ENCODE results near the gene KCNK4.

The KCNK4 gene

GRCh38 chr11:64254326-64254725 is 36.8 kb upstream of the KCNK4 start:
- DNase-seq = no peak

- no peak for DNase-seq
These were observed 35.7 kb upstream of the KCNK4 start for GRCh38 chr11:64255135-64256128.

GRCh38 chr11:64256300-64256699 is 34.8 kb upstream of the KCNK4 start:
- no peak for DNase-seq

- DNase-seq = no peak
These were observed 32.7 kb upstream of the KCNK4 start for GRCh38 chr11:64258356-64258755.

GRCh38 chr11:64258946-64259532 is 32.1 kb upstream of the KCNK4 start:
- no peak for DNase-seq

- DNase-seq = no peak
These were observed 31.5 kb upstream of the KCNK4 start for GRCh38 chr11:64259533-64260067.

GRCh38 chr11:64260147-64260708 is 30.9 kb upstream of the KCNK4 start:
- DNase-seq = no peak

- no peak for DNase-seq
These were observed 29.5 kb upstream of the KCNK4 start for GRCh38 chr11:64261556-64262080.

GRCh38 chr11:64262271-64263002 is 28.7 kb upstream of the KCNK4 start:
- DNase-seq = no peak

GRCh38 chr11:64263021-64263946 is 27.8 kb upstream of the KCNK4 start:
- no peak for DNase-seq

- no peak for DNase-seq
These were observed 27.2 kb upstream of the KCNK4 start for GRCh38 chr11:64263947-64264317.

- no peak for DNase-seq
These were observed 26.7 kb upstream of the KCNK4 start for GRCh38 chr11:64264371-64264852.

- DNase-seq = no peak
These were observed 25.6 kb upstream of the KCNK4 start for GRCh38 chr11:64265176-64266160.

GRCh38 chr11:64266339-64266738 is 24.8 kb upstream of the KCNK4 start:
- DNase-seq = no peak

GRCh38 chr11:64267207-64267945 is 23.7 kb upstream of the KCNK4 start:
- DNase-seq = no peak

GRCh38 chr11:64268025-64268892 is 22.8 kb upstream of the KCNK4 start:
- DNase-seq = no peak

- no peak for DNase-seq
These were observed 22.1 kb upstream of the KCNK4 start for GRCh38 chr11:64268893-64269539.
